Measurements from ENCODE around the gene ADAMTS20. TPM values are rescaled to one million over a fixed set of nuclear protein-coding genes. Genes with fewer than 3 reads are reported as not detected.

ADAMTS20 gene
- total RNA-seq, 1 experiment from 2014 or later, result 0.07 TPM

GRCh38 chr12:43480591-43480990 is 71.4 kb downstream of the ADAMTS20 start:
- H3K4me1 Mint-ChIP-seq (ENCODE audit: low read depth, unreplicated experiment), result no peaks in the 10 kb centered on the region
- Histone ChIP-seq H3K4me3 (ENCODE audit: low read depth, low read length) (no peak overlapping the region), H3K4me1 (no peaks in the 10 kb centered on the region), H3K36me3 (ENCODE audit: control insufficient read depth, insufficient read depth, low read length) (no peaks in the 10 kb centered on the region), H3K27me3 (replicated peaks; ENCODE audit: control insufficient read depth, insufficient read depth, low read length) (no peaks in the 10 kb centered on the region), H3K9me3 (0 out of 2 replicates have a peak, but pooled peaks cover 2% of the 10 kb centered on the region)
- H3K4me3 Mint-ChIP-seq (ENCODE audit: unreplicated experiment), result no peak overlapping the region
- no TSS peak for BruUV-seq (replicated peaks)
- H3K9me3 Mint-ChIP-seq (ENCODE audit: unreplicated experiment), result peaks cover 12% of the 10 kb centered on the region
- no peaks in the 10 kb centered on the region for H3K36me3 Mint-ChIP-seq (ENCODE audit: insufficient read depth, unreplicated experiment)
- intact Hi-C loops (cut with micrococcal nuclease; ENCODE audit: unreplicated experiment), result no loop called here
- H3K27me3 Mint-ChIP-seq (ENCODE audit: insufficient read depth, unreplicated experiment), result no peaks in the 10 kb centered on the region
- H3K27ac Mint-ChIP-seq (ENCODE audit: unreplicated experiment), result no peak overlapping the region
- no peak for TF ChIP-seq CTCF (IDR thresholded peaks at IDR 0.05; ENCODE audit: insufficient read depth in 1 of 2, low read depth in 1 of 2, low read length in 1 of 2, severe bottlenecking in 1 of 2, unreplicated experiment in 1 of 2)
- ChIA-PET POLR2A (no interaction called here), CTCF (no interaction called here)
- DNase-seq, result no peak

GRCh38 chr12:43462741-43463140 is 89.3 kb downstream of the ADAMTS20 start:
- Histone ChIP-seq H3K4me1 (no peaks in the 10 kb centered on the region), H3K9me3 (no peaks in the 10 kb centered on the region), H3K27me3 (replicated peaks; ENCODE audit: control insufficient read depth, insufficient read depth, low read length) (no peaks in the 10 kb centered on the region), H3K4me3 (ENCODE audit: low read depth, low read length) (no peak overlapping the region), H3K36me3 (ENCODE audit: control insufficient read depth, insufficient read depth, low read length) (no peaks in the 10 kb centered on the region)
- no peaks in the 10 kb centered on the region for H3K27me3 Mint-ChIP-seq (ENCODE audit: insufficient read depth, unreplicated experiment)
- H3K4me1 Mint-ChIP-seq (ENCODE audit: low read depth, unreplicated experiment), result no peaks in the 10 kb centered on the region
- POLR2A ChIA-PET, result no interaction called here
- H3K4me3 Mint-ChIP-seq (ENCODE audit: unreplicated experiment), result no peak overlapping the region
- DNase-seq, result no peak
- no TSS peak for BruUV-seq (replicated peaks)
- no peak for TF ChIP-seq CTCF (IDR thresholded peaks at IDR 0.05; ENCODE audit: insufficient read depth in 1 of 2, low read depth in 1 of 2, low read length in 1 of 2, severe bottlenecking in 1 of 2, unreplicated experiment in 1 of 2)
- peaks cover 3% of the 10 kb centered on the region for H3K9me3 Mint-ChIP-seq (ENCODE audit: unreplicated experiment)
- H3K36me3 Mint-ChIP-seq (ENCODE audit: insufficient read depth, unreplicated experiment), result no peaks in the 10 kb centered on the region
- CTCF ChIA-PET, result no interaction called here
- no peak overlapping the region for H3K27ac Mint-ChIP-seq (ENCODE audit: unreplicated experiment)
- intact Hi-C loops (cut with micrococcal nuclease; ENCODE audit: unreplicated experiment), result no loop called here

- Mint-ChIP-seq H3K27me3 (ENCODE audit: insufficient read depth, unreplicated experiment) (no peaks in the 10 kb centered on the region), H3K4me1 (ENCODE audit: low read depth, unreplicated experiment) (no peaks in the 10 kb centered on the region), H3K9me3 (ENCODE audit: unreplicated experiment) (peaks cover 10% of the 10 kb centered on the region), H3K27ac (ENCODE audit: unreplicated experiment) (no peak overlapping the region), H3K36me3 (ENCODE audit: insufficient read depth, unreplicated experiment) (no peaks in the 10 kb centered on the region), H3K4me3 (ENCODE audit: unreplicated experiment) (no peak overlapping the region)
- Histone ChIP-seq H3K9me3 (peaks cover 3% of the 10 kb centered on the region; the same call in 1 of the 2 replicates), H3K4me3 (ENCODE audit: low read depth, low read length) (no peak overlapping the region), H3K4me1 (no peaks in the 10 kb centered on the region), H3K27me3 (replicated peaks; ENCODE audit: control insufficient read depth, insufficient read depth, low read length) (no peaks in the 10 kb centered on the region), H3K36me3 (ENCODE audit: control insufficient read depth, insufficient read depth, low read length) (no peaks in the 10 kb centered on the region)
- no peak for TF ChIP-seq CTCF (IDR thresholded peaks at IDR 0.05; ENCODE audit: insufficient read depth in 1 of 2, low read depth in 1 of 2, low read length in 1 of 2, severe bottlenecking in 1 of 2, unreplicated experiment in 1 of 2)
- no peak for DNase-seq
- POLR2A ChIA-PET, result no interaction called here
- intact Hi-C loops (cut with micrococcal nuclease; ENCODE audit: unreplicated experiment), result no loop called here
- BruUV-seq (replicated peaks), result no TSS peak
- CTCF ChIA-PET, result no interaction called here
Observed at GRCh38 chr12:43462080-43462479, 89.9 kb downstream of the ADAMTS20 start.

Measured in Caco-2 (cell line).